ENCODE measurements around the gene CACNA1E.

DNA sequence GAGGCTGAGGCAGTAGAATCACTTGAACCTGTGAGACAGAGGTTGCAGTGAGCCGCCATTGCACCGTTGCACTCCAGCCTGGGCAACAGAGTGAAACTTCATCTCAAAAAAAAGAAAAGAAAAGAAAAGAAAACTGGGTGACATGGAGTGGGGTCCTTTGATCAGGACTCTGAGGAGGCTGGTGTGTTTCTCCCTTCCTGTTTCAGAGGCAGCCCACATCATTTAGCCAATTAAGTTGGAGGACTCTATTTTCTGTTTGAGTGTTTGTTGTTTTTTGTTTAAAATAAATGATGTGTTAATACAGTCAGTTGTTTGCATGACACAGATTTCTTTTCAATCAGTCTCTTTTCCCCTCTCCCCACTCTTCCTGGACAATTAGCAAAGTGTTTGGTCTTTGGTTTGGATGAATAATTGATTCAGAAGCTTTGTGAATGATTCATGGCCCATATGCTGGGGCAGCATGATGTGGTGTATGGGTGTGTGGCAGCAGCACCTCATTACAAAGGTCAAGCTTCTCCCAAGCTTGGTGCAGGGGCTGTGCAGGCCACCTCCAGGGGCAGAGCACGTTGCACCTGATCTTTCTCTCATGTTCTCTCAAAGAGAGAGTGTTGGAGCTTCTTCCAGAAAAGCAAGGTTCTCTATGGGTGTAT lies 48.8 kb downstream of the CACNA1E start:
- TF ChIP-seq, protein P1, sequence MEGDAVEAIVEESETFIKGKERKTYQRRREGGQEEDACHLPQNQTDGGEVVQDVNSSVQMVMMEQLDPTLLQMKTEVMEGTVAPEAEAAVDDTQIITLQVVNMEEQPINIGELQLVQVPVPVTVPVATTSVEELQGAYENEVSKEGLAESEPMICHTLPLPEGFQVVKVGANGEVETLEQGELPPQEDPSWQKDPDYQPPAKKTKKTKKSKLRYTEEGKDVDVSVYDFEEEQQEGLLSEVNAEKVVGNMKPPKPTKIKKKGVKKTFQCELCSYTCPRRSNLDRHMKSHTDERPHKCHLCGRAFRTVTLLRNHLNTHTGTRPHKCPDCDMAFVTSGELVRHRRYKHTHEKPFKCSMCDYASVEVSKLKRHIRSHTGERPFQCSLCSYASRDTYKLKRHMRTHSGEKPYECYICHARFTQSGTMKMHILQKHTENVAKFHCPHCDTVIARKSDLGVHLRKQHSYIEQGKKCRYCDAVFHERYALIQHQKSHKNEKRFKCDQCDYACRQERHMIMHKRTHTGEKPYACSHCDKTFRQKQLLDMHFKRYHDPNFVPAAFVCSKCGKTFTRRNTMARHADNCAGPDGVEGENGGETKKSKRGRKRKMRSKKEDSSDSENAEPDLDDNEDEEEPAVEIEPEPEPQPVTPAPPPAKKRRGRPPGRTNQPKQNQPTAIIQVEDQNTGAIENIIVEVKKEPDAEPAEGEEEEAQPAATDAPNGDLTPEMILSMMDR (IDR thresholded peaks at IDR 0.05): no peak
- TF ChIP-seq POLR2A (IDR thresholded peaks at IDR 0.05): no peak
